HG02798 (cell line): ENCODE results near the gene PCBD1.
"Not testable (repeated sequence)": the region's sequence is repeated elsewhere in the genome, so short reads cannot be mapped to it uniquely, and the experiment has no call there.

ENCODE experiments used
- ATAC-seq: cut with Tn5 transposase; IDR thresholded peaks from one replicate; pipeline ENCODE4 v1.9.1; 2021; ENCODE audit warnings: mild to moderate bottlenecking; ENCODE audit not compliant: unreplicated experiment, poor library complexity

PCBD1 gene

GRCh38 chr10:70879207-70879606, 9.2 kb downstream of the PCBD1 start:
- no peak for ATAC-seq

- no peak for ATAC-seq
Measured at GRCh38 chr10:70874061-70874460, 14.3 kb downstream of the PCBD1 start.

GRCh38 chr10:70872291-70872690, 16.1 kb downstream of the PCBD1 start:
- ATAC-seq = no peak

GRCh38 chr10:70866424-70866823, 21.9 kb downstream of the PCBD1 start:
- no peak for ATAC-seq

- no peak for ATAC-seq
Measured at GRCh38 chr10:70864935-70865334, 23.4 kb downstream of the PCBD1 start.

- no peak for ATAC-seq
Measured at GRCh38 chr10:70863470-70864160, 24.8 kb downstream of the PCBD1 start.

- ATAC-seq = not testable (repeated sequence)
Measured at GRCh38 chr10:70861495-70862197, 26.7 kb downstream of the PCBD1 start.

GRCh38 chr10:70858759-70859158, 29.6 kb downstream of the PCBD1 start:
- no peak for ATAC-seq

- no peak for ATAC-seq
Measured at GRCh38 chr10:70856454-70856853, 31.9 kb downstream of the PCBD1 start.

GRCh38 chr10:70853457-70853856, 34.9 kb downstream of the PCBD1 start:
- ATAC-seq = no peak

GRCh38 chr10:70853038-70853437, 35.3 kb downstream of the PCBD1 start:
- ATAC-seq = no peak

- ATAC-seq = no peak
Measured at GRCh38 chr10:70851597-70852475, 36.5 kb downstream of the PCBD1 start.

- no peak for ATAC-seq
Measured at GRCh38 chr10:70850097-70850496, 38.3 kb downstream of the PCBD1 start.

GRCh38 chr10:70849582-70850016, 38.8 kb downstream of the PCBD1 start:
- ATAC-seq = no peak

- ATAC-seq = no peak
Measured at GRCh38 chr10:70847659-70848360, 40.6 kb downstream of the PCBD1 start.

- ATAC-seq = no peak
Measured at GRCh38 chr10:70846795-70847194, 41.6 kb downstream of the PCBD1 start.

- ATAC-seq = no peak
Measured at GRCh38 chr10:70845816-70846215, 42.5 kb downstream of the PCBD1 start.

GRCh38 chr10:70845256-70845655, 43.1 kb downstream of the PCBD1 start:
- ATAC-seq = no peak

- ATAC-seq = no peak
Measured at GRCh38 chr10:70843776-70844489, 44.4 kb downstream of the PCBD1 start.

GRCh38 chr10:70843333-70843732, 45.0 kb downstream of the PCBD1 start:
- ATAC-seq = no peak
